ENCODE measurements around the gene HPCAL1. TPM values are rescaled to one million over a fixed set of nuclear protein-coding genes. Genes with fewer than 3 reads are reported as not detected.
A peak's percentile ranks its signal among the peaks of the same experiment; 100 is the strongest.

The HPCAL1 gene
- total and polyA plus RNA-seq, 4 donors, result 122 to 147 (median 136) TPM

DNA sequence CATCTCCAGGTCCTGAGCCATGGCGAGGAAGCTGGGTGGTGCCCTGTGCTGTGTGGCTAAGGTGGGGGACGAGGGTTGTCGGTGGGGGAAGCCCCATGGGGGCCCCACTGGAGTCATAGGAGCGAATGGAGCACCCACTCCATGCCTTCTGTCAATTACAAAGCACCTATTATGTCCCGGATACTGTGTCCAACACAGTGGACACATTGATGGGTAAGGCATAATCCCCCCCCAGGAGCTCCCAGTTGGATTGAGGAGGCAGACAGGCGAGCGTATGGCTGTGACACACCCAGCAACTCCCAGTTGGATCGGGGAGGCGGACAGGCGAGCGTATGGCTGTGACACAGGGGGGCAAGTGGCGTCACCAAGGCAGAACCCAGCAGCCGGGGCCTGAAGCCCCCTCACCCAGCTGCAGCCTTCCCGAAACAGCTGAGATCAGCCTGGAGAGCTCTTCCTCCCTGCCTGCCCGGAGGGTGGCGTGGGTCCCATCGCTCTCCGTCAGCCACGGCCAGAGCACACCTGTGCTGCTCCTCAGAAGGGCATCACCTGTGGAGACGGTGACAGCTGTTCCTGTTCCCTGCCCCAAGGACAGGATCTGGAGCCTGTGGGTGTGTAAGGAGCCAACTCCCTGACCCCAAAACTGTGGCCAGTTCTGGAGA, 69.6 kb downstream of the HPCAL1 start:
- ATAC-seq (ENCODE audit: insufficient read depth, low FRiP score) (no peak), DNase-seq (no peak)
- Histone ChIP-seq H3K27me3 (ENCODE audit: control insufficient read depth in 3 of 3, insufficient read depth in 3 of 3, low read length in 2 of 3) (no peaks in the 10 kb centered on the region), H3K9ac (ENCODE audit: insufficient read depth in 1 of 2, low read length in 2 of 2) (no peak overlapping the region), H3K27ac (ENCODE audit: low read depth in 1 of 2, low read length in 1 of 2) (no peak overlapping the region), H3K4me1 (ENCODE audit: control insufficient read depth in 5 of 5, insufficient read depth in 5 of 5, low read length in 5 of 5) (peaks cover 0 to 35% (median 12%) of the 10 kb centered on the region in 5 donors), H3K36me3 (ENCODE audit: control insufficient read depth in 4 of 4, insufficient read depth in 4 of 4, low read length in 4 of 4) (peaks cover 0 to 2% (median 0%) of the 10 kb centered on the region in 4 donors), H3K9me3 (ENCODE audit: control insufficient read depth in 4 of 4, insufficient read depth in 3 of 4, low read length in 3 of 4) (no peaks in the 10 kb centered on the region), H3K4me3 (no peak overlapping the region)
- TF ChIP-seq, protein P1, sequence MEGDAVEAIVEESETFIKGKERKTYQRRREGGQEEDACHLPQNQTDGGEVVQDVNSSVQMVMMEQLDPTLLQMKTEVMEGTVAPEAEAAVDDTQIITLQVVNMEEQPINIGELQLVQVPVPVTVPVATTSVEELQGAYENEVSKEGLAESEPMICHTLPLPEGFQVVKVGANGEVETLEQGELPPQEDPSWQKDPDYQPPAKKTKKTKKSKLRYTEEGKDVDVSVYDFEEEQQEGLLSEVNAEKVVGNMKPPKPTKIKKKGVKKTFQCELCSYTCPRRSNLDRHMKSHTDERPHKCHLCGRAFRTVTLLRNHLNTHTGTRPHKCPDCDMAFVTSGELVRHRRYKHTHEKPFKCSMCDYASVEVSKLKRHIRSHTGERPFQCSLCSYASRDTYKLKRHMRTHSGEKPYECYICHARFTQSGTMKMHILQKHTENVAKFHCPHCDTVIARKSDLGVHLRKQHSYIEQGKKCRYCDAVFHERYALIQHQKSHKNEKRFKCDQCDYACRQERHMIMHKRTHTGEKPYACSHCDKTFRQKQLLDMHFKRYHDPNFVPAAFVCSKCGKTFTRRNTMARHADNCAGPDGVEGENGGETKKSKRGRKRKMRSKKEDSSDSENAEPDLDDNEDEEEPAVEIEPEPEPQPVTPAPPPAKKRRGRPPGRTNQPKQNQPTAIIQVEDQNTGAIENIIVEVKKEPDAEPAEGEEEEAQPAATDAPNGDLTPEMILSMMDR (IDR thresholded peaks at IDR 0.05; ENCODE audit: control extremely low read depth, extremely low read depth), result no peak
- WGBS, 2 donors, result 93% methylated on average over 20 of the region's 20 CpGs

DNA sequence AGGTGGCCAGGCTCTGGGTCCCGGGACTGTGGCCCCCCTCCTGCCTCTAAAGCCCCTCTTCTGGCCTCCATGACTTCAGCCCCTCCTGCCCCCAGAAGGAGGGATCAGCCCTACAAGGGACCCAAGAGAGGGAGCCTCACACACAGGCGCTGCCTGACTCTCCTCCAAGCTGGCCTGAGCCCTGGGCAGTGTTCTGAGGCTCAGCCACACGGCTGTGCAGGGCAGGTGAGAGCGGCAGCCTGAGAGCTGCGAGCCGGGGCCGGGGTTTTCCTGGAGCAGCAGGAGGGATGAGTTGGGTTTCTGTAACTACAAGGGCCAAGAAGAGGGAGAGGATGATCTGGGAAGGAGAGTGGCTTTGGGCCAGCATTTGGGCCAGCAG, 70.1 kb downstream of the HPCAL1 start:
- Histone ChIP-seq H3K9me3 (ENCODE audit: control insufficient read depth in 4 of 4, insufficient read depth in 3 of 4, low read length in 3 of 4) (no peaks in the 10 kb centered on the region), H3K27ac (ENCODE audit: low read depth in 1 of 2, low read length in 1 of 2) (peak overlapping the region in 1 of 2 donors; percentile 20), H3K4me3 (no peak overlapping the region), H3K4me1 (ENCODE audit: control insufficient read depth in 5 of 5, insufficient read depth in 5 of 5, low read length in 5 of 5) (peaks cover 0 to 37% (median 11%) of the 10 kb centered on the region in 5 donors), H3K9ac (ENCODE audit: insufficient read depth in 1 of 2, low read length in 2 of 2) (no peak overlapping the region), H3K27me3 (ENCODE audit: control insufficient read depth in 3 of 3, insufficient read depth in 3 of 3, low read length in 2 of 3) (no peaks in the 10 kb centered on the region), H3K36me3 (ENCODE audit: control insufficient read depth in 4 of 4, insufficient read depth in 4 of 4, low read length in 4 of 4) (peaks cover 0 to 2% (median 0%) of the 10 kb centered on the region in 4 donors)
- TF ChIP-seq, protein P1 (IDR thresholded peaks at IDR 0.05; ENCODE audit: control extremely low read depth, extremely low read depth), result no peak
- 85 to 94% methylated on average over 7 of the region's 7 CpGs for WGBS, 2 donors
- DNase-seq, result no peak
- ATAC-seq (ENCODE audit: insufficient read depth, low FRiP score), result no peak

DNA sequence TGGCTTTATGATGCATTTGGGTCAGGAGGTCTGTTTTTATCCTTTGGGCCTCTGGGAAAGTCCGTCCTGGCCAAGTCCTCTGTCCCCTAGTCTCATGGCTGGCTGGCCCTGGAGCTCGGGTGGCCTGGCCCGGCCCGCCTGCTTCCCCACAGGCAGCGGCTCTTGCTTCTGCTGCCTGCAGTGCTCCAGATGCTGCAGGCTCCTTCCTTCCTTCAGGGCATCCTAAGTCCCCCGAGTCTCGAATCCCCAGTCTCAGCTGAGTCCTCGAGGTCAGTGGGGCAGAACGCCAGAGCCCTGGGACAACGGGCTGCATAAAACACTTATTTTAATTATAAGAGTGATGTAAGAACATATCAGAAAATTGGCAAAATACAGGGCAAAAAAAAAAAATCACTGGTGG, 71.2 kb downstream of the HPCAL1 start:
- no peak overlapping the region for H3K27ac ChIP-seq (ENCODE audit: low read depth in 1 of 2, low read length in 1 of 2)
- DNase-seq, result no peak
- H3K27me3 ChIP-seq (ENCODE audit: control insufficient read depth in 3 of 3, insufficient read depth in 3 of 3, low read length in 2 of 3), result no peaks in the 10 kb centered on the region
- H3K9me3 ChIP-seq (ENCODE audit: control insufficient read depth in 4 of 4, insufficient read depth in 3 of 4, low read length in 3 of 4), result no peaks in the 10 kb centered on the region
- peaks cover 0 to 33% (median 4%) of the 10 kb centered on the region in 5 donors for H3K4me1 ChIP-seq (ENCODE audit: control insufficient read depth in 5 of 5, insufficient read depth in 5 of 5, low read length in 5 of 5)
- H3K4me3 ChIP-seq, result no peak overlapping the region
- no peak overlapping the region for H3K9ac ChIP-seq (ENCODE audit: insufficient read depth in 1 of 2, low read length in 2 of 2)
- H3K36me3 ChIP-seq (ENCODE audit: control insufficient read depth in 4 of 4, insufficient read depth in 4 of 4, low read length in 4 of 4), result peaks cover 0 to 2% (median 0%) of the 10 kb centered on the region in 4 donors
- 84 to 92% methylated on average over 10 of the region's 10 CpGs for WGBS, 2 donors
- TF ChIP-seq, protein P1 (IDR thresholded peaks at IDR 0.05; ENCODE audit: control extremely low read depth, extremely low read depth), result no peak
- no peak for ATAC-seq (ENCODE audit: insufficient read depth, low FRiP score)
